ENCODE data around the gene CGB2.
A peak's percentile ranks its signal among the peaks of the same experiment; 100 is the strongest.
"Not testable (repeated sequence)": the region's sequence is repeated elsewhere in the genome, so short reads cannot be mapped to it uniquely, and the experiment has no call there.

CGB2 gene

GRCh38 chr19:49031642-49032301, at the start of gene CGB2:
TSS of gene CGB2 (plus strand) at chr19:49031890. CDS start at chr19:49032096, 206 bp downstream.
- DNase-seq: not testable (repeated sequence)

GRCh38 chr19:48982280-48982679, 49.4 kb upstream of the CGB2 start:
- in situ Hi-C loops (cut with MboI; ENCODE audit: low pct_unique_long_range_greater_than_20kb, low sequenced_read_pairs): no loop called here
- DNase-seq: no peak

More at GRCh38 chr19:49031642-49032301, at the start of gene CGB2:
- in situ Hi-C loops (cut with MboI; ENCODE audit: low pct_unique_long_range_greater_than_20kb, low sequenced_read_pairs): not testable (repeated sequence)

DNA sequence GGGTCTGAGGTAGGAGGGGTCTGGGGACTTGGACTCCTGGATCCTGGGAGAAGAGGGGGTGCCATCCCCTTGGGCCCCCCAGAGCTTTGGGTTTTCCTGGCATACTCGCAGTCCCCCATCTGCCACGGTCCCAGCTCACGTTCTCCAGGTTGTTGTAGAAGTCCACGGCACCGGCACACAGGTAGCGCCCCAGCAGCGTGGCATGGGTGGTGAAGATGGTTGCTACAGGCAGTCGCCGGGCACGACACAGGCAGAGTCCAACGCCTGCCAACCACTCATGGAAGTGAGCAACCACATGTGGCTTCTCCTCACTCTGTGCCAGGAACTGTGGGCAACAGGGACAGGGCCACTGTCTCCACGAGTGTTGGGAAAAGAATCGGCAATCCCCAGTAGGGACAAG, 46.0 kb upstream of the CGB2 start:
- in situ Hi-C loops (cut with MboI; ENCODE audit: low pct_unique_long_range_greater_than_20kb, low sequenced_read_pairs): no loop called here
- DNase-seq: no peak

- in situ Hi-C loops (cut with MboI; ENCODE audit: low pct_unique_long_range_greater_than_20kb, low sequenced_read_pairs): no loop called here
- DNase-seq: no peak
Observed at GRCh38 chr19:48986211-48986610, 45.5 kb upstream of the CGB2 start.

DNA sequence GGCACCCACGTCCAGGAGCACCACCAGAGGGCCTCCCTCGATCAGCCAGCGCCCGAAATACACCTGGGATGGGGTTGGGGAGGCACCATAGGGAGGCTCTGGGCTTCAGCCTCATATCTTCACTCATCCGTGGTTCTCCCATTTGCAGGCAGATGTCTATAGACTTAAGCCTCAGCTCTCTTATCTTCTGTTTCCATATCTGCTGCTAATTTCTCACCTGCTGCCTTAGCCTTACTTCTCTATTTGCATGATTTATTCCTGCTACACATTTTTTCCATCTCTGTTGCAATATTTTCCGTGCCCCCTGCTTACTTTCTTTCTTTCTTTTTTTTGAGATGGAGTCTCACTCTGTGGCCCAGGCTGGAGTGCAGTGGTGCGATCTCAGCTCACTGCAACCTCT, 44.4 kb upstream of the CGB2 start:
- in situ Hi-C loops (cut with MboI; ENCODE audit: low pct_unique_long_range_greater_than_20kb, low sequenced_read_pairs): no loop called here
- DNase-seq: no peak

- no peak for DNase-seq
- in situ Hi-C loops (cut with MboI; ENCODE audit: low pct_unique_long_range_greater_than_20kb, low sequenced_read_pairs): no loop called here
Observed at GRCh38 chr19:48988286-48988685, 43.4 kb upstream of the CGB2 start.

- in situ Hi-C loops (cut with MboI; ENCODE audit: low pct_unique_long_range_greater_than_20kb, low sequenced_read_pairs): no loop called here
- no peak for DNase-seq
Observed at GRCh38 chr19:48988860-48989259, 42.8 kb upstream of the CGB2 start.

GRCh38 chr19:48989701-48990291, 41.9 kb upstream of the CGB2 start:
- in situ Hi-C loops (cut with MboI; ENCODE audit: low pct_unique_long_range_greater_than_20kb, low sequenced_read_pairs): no loop called here
- DNase-seq: no peak

- DNase-seq: no peak
- in situ Hi-C loops (cut with MboI; ENCODE audit: low pct_unique_long_range_greater_than_20kb, low sequenced_read_pairs): no loop called here
Observed at GRCh38 chr19:48990400-48990799, 41.3 kb upstream of the CGB2 start.

- in situ Hi-C loops (cut with MboI; ENCODE audit: low pct_unique_long_range_greater_than_20kb, low sequenced_read_pairs): no loop called here
- DNase-seq: no peak
Observed at GRCh38 chr19:48991011-48991609, 40.6 kb upstream of the CGB2 start.

GRCh38 chr19:48991873-48992580, 39.7 kb upstream of the CGB2 start:
- peak; percentile 48 for DNase-seq
- in situ Hi-C loops (cut with MboI; ENCODE audit: low pct_unique_long_range_greater_than_20kb, low sequenced_read_pairs): no loop called here

DNA sequence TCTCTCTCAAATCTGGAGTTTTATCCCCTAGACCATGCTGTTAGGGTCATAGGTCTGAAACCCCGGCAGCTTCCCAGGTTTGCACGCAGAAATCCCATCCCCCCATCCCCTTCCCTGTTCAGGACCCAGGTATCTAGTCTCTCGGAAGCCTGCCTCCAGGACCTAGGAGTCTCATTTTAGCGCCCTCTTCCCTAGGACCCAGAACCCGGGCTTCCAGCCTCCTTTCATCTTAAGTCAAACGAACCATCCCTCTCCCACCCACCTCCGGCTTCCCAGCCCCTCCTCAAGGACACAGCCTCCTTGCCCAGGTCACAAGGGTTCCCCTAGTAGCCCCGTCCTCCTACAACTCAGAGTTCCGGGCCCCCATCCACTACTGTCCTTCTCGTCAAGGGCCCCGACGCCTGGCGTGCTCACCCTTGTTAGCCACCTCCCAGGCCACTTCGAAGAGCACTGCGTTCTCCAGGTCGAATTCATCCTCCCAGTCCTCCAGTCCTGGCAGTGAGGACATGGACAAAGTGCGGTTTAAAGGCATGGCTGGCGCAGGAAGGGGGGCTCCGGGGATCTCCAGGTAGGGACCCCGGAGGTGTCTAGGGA, 39.0 kb upstream of the CGB2 start:
- in situ Hi-C loops (cut with MboI; ENCODE audit: low pct_unique_long_range_greater_than_20kb, low sequenced_read_pairs): no loop called here
- no peak for DNase-seq

DNA sequence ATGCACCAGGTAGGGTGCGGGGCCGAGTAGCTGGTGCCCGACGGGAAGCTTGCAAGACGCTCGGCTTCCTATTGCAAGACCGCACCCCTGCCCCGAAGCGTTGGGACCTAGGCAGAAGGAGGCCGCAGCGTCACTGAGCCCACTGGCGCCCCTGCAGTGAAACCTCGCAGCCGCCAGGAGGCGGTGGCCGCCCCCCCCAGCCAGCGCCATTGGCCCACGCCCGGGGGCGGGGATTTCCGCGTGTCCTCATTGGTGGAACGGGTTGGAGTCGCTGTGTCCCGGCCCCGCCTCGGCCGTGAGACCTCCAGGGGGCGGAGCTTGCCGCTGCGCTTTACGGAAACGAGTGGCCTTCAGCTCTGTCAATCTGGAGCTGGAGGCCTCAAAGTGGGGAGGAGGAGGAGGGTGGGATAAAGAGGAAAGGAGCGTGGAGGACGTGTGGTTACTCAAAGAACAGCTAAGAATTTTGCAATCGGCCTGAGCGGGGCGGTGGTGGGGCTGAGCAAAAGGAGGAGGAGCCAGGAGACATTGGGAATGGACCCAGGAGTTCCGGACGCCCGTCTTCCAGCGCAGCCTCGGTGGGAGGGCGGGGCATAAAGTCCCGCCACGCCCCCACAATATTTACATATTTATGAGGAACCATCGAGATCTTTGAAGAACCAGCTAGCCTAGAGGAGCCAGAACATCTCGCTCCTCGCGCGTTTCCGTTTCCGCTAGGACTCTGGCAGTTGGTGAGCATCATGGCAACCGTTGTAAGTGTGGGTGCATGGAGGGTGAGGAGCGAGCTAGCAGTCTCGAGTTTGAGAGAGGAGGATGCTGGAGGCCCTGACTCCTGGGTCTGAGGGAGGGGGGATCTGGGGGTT, 38.3 kb upstream of the CGB2 start, which contains the start of the genes GYS1 and RUVBL2:
Gene GYS1, minus strand, starts transcription at position 135 of the 860 bp plus-strand sequence. CDS start 197 bp downstream, outside the sequence.
Gene RUVBL2, plus strand, starts transcription at position 713 of the 860 bp plus-strand sequence. Its CDS starts 25 bp downstream, at position 738.
- peak; percentile 100 for DNase-seq
- in situ Hi-C loops (cut with MboI; ENCODE audit: low pct_unique_long_range_greater_than_20kb, low sequenced_read_pairs): no loop called here

DNA sequence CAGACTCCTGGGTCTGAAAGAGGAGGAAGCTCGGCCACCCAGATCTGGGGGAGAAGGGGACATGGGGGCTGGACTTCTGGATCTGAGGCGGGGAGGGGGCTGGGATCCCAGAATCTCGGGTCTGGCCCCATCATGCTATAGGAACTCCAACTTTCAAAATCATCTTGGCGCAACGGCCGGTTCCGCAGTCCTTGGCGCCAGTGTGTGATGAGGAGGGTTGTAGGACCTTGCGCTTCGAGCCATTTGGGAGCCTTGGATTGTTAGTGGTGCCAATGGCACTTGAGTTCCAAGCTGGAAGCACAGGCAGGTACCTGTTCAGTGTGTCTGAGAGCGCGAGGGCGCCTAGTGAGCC, 37.7 kb upstream of the CGB2 start:
- in situ Hi-C loops (cut with MboI; ENCODE audit: low pct_unique_long_range_greater_than_20kb, low sequenced_read_pairs): no loop called here
- DNase-seq: no peak

- DNase-seq: peak; percentile 75
- in situ Hi-C loops (cut with MboI; ENCODE audit: low pct_unique_long_range_greater_than_20kb, low sequenced_read_pairs): no loop called here
Observed at GRCh38 chr19:48997972-48998371, 33.7 kb upstream of the CGB2 start.

DNA sequence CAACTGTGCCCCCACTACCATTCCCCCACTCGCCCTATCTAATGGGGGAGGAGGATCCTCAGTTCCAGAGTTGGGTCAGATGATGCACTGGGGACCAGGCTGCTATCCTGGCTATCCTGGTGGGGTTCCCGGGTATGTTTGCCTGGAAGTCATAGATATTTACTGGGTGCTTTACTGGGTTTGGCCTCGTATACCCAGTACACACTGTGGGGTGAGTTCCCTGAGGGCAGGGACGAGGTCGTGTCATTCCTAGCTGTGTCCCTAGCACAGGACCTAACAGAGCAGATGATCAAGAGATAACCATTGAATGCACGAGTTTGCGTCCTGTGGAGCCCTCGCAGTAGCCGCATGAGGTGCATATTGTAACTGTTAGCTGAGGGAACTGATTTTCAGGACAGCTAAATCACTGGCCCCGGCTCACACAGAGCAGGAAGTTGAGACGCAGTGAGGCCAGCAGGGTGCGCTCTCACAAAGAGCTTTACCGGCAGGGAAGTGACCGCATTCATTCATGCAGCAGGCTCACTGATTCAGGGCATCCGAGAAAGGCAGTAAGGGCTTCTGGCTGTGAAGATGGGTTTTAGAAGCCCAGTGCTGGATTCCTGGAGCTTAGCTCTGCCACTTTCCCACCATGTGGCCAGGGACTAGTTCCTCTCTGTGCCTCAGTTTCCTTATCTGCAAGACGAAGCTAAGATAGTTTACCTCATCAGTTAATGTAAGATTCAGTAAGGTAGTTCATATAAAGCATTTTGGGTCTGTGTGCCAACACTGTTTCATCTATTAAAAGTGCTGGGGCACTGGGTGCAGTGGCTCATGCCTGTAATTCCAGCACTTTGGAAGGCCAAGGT, 32.0 kb upstream of the CGB2 start:
- in situ Hi-C loops (cut with MboI; ENCODE audit: low pct_unique_long_range_greater_than_20kb, low sequenced_read_pairs): no loop called here
- DNase-seq: peak; percentile 70

DNA sequence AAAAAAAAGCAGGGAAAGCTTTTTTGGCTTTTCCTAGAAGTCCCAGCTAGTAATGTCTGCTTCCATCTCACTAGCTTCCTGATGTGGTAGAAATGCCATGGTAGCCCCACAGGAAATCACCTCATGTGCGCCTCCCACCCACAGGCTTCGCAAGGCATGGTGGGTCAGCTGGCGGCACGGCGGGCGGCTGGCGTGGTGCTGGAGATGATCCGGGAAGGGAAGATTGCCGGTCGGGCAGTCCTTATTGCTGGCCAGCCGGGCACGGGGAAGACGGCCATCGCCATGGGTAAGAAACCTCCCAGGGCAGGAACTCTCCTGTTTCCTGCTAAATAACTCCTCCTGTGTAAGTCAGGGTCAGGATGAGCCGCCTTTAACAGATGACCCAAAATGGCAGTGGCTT, 27.6 kb upstream of the CGB2 start:
- in situ Hi-C loops (cut with MboI; ENCODE audit: low pct_unique_long_range_greater_than_20kb, low sequenced_read_pairs): no loop called here
- no peak for DNase-seq

Data from KBM-7 (cell line).